ENCODE measurements around the gene APOL2. TPM values are rescaled to one million over a fixed set of nuclear protein-coding genes. Genes with fewer than 3 reads are reported as not detected.
"Not testable (repeated sequence)": the region's sequence is repeated elsewhere in the genome, so short reads cannot be mapped to it uniquely, and the experiment has no call there.

Gene APOL2
- total RNA-seq, 2 donors from 2014 or later = 64.5 to 69.5 TPM

DNA sequence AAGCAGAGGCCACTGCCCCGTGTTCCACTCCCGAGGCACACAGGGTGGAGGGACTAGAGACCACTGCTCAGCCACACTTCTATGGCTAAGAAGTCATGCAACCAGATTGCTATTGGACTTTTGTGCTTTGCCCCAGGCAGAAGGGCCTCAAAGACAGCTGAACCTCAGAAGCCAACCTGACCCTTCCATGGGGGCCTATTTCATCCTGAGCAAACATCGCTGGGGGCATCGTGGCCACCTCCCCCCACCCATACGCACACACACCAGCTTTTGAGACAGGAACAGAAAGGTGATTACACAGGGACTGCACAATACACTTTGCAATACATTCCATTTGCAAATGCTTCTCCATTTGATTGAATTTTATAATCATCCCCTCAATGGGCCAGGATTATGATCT is 33.8 kb downstream of the APOL2 start:
- not testable (repeated sequence) for H3K4me3 Mint-ChIP-seq; DNase-seq; H3K36me3 Mint-ChIP-seq (ENCODE audit: insufficient read depth in 2 of 2); H3K4me1 Mint-ChIP-seq (ENCODE audit: low read depth); H3K9me3 Mint-ChIP-seq; H3K27ac Mint-ChIP-seq; ATAC-seq (replicated peaks in 1 of 2)
- peaks cover 16% of the 10 kb centered on the region for H3K27me3 Mint-ChIP-seq (ENCODE audit: low read depth)

GRCh38 chr22:36204632-36205015 is 34.7 kb downstream of the APOL2 start:
- Mint-ChIP-seq H3K9me3 (peaks cover 0 to 4% of the 10 kb centered on the region in 2 donors), H3K4me1 (ENCODE audit: low read depth) (peaks cover 5% of the 10 kb centered on the region), H3K27me3 (ENCODE audit: low read depth) (peaks cover 12% of the 10 kb centered on the region), H3K4me3 (no peak overlapping the region), H3K36me3 (ENCODE audit: insufficient read depth in 2 of 2) (peaks cover 3 to 4% of the 10 kb centered on the region in 2 donors), H3K27ac (no peak overlapping the region)
- DNase-seq = no peak
- ATAC-seq (replicated peaks in 1 of 2) = no peak

DNA sequence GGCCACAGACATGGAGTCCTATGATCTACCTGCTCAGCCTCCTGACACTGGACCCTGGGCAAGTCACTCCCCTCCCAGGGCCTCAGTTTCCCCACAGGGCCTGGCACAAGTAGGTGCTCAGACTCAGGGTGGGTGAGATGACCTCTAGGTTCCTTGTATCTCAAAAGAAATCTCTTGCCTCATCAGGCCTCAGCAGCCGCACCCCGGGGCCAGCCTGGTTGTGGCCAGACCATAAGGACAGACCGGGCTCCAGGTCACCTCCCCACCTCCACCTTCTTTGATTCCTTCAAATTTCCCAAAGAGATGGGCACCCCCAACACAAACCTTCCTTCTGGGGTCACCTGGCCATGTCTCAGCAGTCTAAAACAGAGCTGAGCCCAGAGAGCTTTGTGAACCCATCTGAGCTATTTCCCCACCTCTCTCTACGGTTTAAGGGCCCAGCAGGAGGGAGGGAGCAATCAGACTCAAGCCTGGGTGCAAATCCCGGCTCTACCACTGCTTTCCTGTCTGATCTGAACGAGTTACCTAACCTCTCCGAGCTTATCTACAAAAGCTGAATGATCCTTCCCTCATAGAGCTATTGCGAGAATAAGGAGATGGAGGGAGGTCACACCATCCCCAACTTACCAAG is 35.2 kb downstream of the APOL2 start:
- H3K9me3 Mint-ChIP-seq = peaks cover 0 to under 1% of the 10 kb centered on the region in 2 donors
- no peak for DNase-seq
- H3K27ac Mint-ChIP-seq = no peak overlapping the region
- ATAC-seq (replicated peaks in 1 of 2) = no peak
- no peak overlapping the region for H3K4me3 Mint-ChIP-seq
- H3K27me3 Mint-ChIP-seq (ENCODE audit: low read depth) = peaks cover 9% of the 10 kb centered on the region
- H3K36me3 Mint-ChIP-seq (ENCODE audit: insufficient read depth in 2 of 2) = peaks cover 1 to 2% of the 10 kb centered on the region in 2 donors
- H3K4me1 Mint-ChIP-seq (ENCODE audit: low read depth) = peaks cover 5% of the 10 kb centered on the region

DNA sequence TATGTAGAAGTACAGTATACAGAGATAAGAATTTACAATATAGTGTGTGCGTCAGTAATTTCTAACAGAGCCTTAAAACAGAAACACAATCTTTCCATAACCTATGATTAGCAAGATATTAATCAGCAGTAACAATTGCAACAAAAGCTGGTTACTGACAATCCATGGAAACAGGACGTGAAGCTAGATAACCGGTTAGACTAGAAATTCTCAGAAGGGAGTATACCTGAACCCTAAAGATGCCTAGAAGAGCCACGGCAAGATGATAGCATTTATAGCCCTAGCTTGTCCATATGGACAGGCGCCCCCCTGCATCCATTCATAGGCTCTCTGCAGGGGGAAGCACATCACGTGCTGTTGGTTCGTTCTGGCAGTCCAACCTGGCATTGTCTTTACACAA is 35.9 kb downstream of the APOL2 start:
- not testable (repeated sequence) for H3K4me3 Mint-ChIP-seq; H3K4me1 Mint-ChIP-seq (ENCODE audit: low read depth); H3K9me3 Mint-ChIP-seq; H3K27me3 Mint-ChIP-seq (ENCODE audit: low read depth); DNase-seq; H3K36me3 Mint-ChIP-seq (ENCODE audit: insufficient read depth in 2 of 2); ATAC-seq (replicated peaks in 1 of 2); H3K27ac Mint-ChIP-seq

DNA sequence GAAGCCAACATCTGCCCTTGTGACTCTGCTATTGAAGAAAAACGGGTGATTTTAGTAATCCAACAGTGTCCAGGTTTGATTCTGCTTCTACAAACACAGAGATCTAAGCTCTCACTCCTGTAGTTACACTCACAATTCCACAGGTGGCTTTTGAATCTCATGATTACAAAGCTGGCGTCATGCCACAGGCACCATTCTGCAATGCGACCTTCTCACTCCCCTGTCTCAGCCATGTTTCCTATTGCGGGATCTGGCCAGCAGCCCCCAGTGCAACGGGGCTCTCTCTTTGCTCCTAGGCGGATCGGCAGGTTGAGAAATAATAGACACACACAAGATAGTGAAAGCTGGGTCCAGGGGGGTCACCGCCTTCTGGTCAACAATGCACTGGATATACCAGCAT is 36.4 kb downstream of the APOL2 start:
- not testable (repeated sequence) for DNase-seq; ATAC-seq (replicated peaks in 1 of 2); H3K27ac Mint-ChIP-seq; H3K36me3 Mint-ChIP-seq (ENCODE audit: insufficient read depth in 2 of 2); H3K27me3 Mint-ChIP-seq (ENCODE audit: low read depth); H3K4me3 Mint-ChIP-seq; H3K9me3 Mint-ChIP-seq
- peaks cover 12% of the 10 kb centered on the region for H3K4me1 Mint-ChIP-seq (ENCODE audit: low read depth)

DNA sequence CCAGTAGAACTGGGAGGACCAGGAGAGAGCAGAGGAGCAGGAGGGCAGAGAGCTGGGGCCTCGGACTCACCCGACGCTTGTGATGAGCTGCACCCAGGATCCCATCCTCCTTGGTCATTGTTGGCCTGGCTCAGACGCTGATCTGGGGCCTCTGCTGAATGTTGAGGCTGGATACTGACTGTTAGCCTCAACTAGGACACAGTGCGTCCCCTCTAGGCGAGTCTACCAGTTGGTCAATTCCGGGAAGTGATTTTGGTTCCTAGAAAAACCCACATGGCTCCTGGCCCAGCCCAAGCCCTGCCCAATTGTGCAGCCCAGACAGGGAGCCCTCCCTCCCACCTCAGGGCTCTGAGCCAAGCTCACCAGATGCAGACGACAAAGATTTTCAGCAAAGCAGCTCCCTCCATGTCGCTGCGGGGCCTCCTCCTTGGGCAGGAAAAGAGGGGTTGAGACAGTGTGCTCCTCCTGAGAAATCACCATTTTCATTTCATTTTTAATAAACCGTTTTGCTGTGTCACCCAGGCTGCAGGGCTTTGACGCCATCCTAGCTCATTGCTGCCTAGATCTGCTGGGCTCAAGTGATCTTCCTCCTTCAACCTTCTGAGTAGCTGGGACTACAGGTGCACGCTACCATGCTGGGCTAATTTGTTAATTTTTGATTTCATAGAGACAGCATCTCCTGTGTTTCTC is 37.6 kb downstream of the APOL2 start, which contains the start of gene APOL4:
APOL4 (minus strand) TSS at position 180 of the 690 bp plus-strand sequence; CDS start at position 105, 75 bp downstream.
- Mint-ChIP-seq H3K27me3 (ENCODE audit: low read depth) (no peaks in the 10 kb centered on the region), H3K36me3 (ENCODE audit: insufficient read depth in 2 of 2) (no peaks in the 10 kb centered on the region), H3K4me3 (peak within 1 kb of the TSS in 1 of 2 donors; percentile 80), H3K9me3 (no peaks in the 10 kb centered on the region), H3K4me1 (ENCODE audit: low read depth) (peaks cover 24% of the 10 kb centered on the region), H3K27ac (no peak within 1 kb of the TSS)
- DNase-seq = no peak
- ATAC-seq (replicated peaks in 1 of 2) = no peak

DNA sequence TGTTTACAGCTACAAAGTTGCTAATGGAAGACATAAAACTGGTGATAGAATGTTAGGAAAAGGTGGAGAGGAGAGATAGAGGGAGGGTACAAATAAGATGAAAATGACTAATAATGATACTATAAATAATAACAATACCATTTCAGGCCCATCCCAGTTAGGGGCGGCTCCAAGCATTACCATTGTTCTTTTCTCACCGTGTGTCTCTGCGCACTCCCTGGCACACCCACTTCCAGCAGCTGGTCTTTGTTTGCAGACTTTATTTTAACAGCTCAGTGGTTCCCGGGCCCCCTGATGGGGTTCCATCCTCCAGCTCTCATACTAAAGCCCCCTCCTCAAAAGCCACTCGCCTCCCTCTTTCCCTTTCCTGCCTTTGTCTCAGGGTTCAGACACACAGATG is 38.3 kb downstream of the APOL2 start:
- Mint-ChIP-seq H3K4me3 (peak overlapping the region in 1 of 2 donors; percentile 80), H3K4me1 (ENCODE audit: low read depth) (peaks cover 30% of the 10 kb centered on the region)
- not testable (repeated sequence) for ATAC-seq (replicated peaks in 1 of 2); DNase-seq; H3K27ac Mint-ChIP-seq; H3K27me3 Mint-ChIP-seq (ENCODE audit: low read depth); H3K36me3 Mint-ChIP-seq (ENCODE audit: insufficient read depth in 2 of 2); H3K9me3 Mint-ChIP-seq

GRCh38 chr22:36199001-36199551 is 40.3 kb downstream of the APOL2 start:
- Mint-ChIP-seq H3K9me3 (no peaks in the 10 kb centered on the region), H3K4me3 (no peak overlapping the region), H3K27me3 (ENCODE audit: low read depth) (no peaks in the 10 kb centered on the region), H3K36me3 (ENCODE audit: insufficient read depth in 2 of 2) (no peaks in the 10 kb centered on the region), H3K27ac (no peak overlapping the region), H3K4me1 (ENCODE audit: low read depth) (peaks cover 43% of the 10 kb centered on the region)
- DNase-seq (no peak), ATAC-seq (replicated peaks in 1 of 2) (no peak)

DNA sequence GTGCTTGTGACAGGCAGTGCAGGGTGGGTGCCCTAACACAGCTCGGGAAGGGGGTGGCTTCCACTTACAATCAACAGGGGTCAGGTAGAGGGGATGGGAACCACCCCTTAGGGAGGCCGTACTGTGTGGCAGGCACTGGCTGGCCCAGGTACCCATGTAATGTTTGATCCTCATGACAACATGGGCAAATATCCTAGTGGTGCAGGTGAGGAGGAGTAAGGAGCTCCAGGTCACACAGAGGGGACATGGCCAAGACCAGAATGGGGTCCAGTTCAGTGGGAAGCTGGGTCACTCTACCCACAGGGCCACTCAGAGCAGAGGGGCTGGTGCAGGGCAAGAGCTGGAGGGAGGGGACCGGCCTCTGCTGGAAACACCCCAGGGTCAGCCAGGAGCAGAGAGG is 40.8 kb downstream of the APOL2 start:
- peaks cover 43% of the 10 kb centered on the region for H3K4me1 Mint-ChIP-seq (ENCODE audit: low read depth)
- H3K27ac Mint-ChIP-seq = peak overlapping the region; percentile 55
- peak overlapping the region in 1 of 2 donors; percentile 57 for H3K4me3 Mint-ChIP-seq
- ATAC-seq (replicated peaks in 1 of 2) (no peak), DNase-seq (no peak)
- no peaks in the 10 kb centered on the region for H3K9me3 Mint-ChIP-seq
- H3K36me3 Mint-ChIP-seq (ENCODE audit: insufficient read depth in 2 of 2) = no peaks in the 10 kb centered on the region
- no peaks in the 10 kb centered on the region for H3K27me3 Mint-ChIP-seq (ENCODE audit: low read depth)

DNA sequence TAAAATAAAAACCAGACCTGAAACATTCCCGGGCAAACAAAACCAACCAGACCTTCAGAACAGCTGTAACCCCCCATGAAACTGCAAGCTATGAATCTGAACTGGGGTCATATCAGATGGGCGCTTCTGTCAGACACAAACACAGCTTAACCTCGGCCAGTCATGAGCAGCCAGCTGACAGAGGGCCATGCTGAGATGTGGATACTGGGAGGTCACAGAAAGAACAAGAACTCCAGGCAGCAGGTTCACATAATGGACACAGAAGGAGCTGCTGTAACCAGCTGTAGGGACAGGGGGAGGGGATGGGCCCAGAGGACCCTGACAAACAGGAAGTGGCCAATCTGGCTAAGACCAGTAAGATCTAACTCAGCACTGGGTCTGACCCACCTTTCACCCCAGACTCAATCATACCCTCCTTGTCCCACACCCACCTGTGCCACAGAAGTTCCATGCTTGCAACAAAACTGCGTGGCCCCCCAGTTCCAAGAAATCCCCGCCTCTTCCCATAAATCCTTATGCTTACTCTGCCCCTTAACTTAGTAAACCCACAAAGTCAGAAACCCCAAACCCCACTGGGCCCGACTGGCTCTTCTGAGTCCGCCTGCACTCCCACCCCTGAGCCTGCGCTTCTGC is 41.7 kb downstream of the APOL2 start:
- ATAC-seq (replicated peaks in 1 of 2) = peak; percentile 81 to 86
- no peaks in the 10 kb centered on the region for H3K9me3 Mint-ChIP-seq

DNA sequence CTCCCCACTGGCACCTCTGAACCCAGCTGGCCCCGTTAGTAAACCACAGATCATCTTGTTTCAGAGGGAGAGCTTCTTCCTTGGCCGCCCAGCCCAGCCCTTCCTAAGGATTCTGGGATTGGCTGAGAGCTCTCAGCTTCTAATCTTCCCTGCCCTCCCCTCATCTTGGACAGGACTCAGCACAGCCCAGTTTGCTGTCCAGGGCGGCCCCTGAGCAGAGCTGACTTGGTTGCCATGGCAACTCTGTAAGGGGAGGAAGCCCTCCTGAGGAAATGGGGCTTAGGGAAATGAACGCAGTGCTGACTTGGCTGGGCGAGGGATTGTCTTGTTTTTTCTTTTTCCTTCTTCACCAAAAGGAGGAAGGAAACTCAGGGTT is 42.3 kb downstream of the APOL2 start:
- Mint-ChIP-seq H3K36me3 (ENCODE audit: insufficient read depth in 2 of 2) (no peaks in the 10 kb centered on the region), H3K9me3 (no peaks in the 10 kb centered on the region), H3K4me3 (peak overlapping the region in 1 of 2 donors; percentile 57), H3K27me3 (ENCODE audit: low read depth) (no peaks in the 10 kb centered on the region), H3K27ac (peak overlapping the region; percentile 29), H3K4me1 (ENCODE audit: low read depth) (peaks cover 41% of the 10 kb centered on the region)
- DNase-seq = no peak
- peak in 1 of 2 donors; percentile 33 for ATAC-seq (replicated peaks in 1 of 2)

More for the DNA sequence above, 41.7 kb downstream of the APOL2 start:
- H3K36me3 Mint-ChIP-seq (ENCODE audit: insufficient read depth in 2 of 2) = no peaks in the 10 kb centered on the region
- H3K4me3 Mint-ChIP-seq = peak overlapping the region in 1 of 2 donors; percentile 57
- DNase-seq = peak; percentile 40 to 53
- H3K27ac Mint-ChIP-seq = peak overlapping the region; percentile 55
- no peaks in the 10 kb centered on the region for H3K27me3 Mint-ChIP-seq (ENCODE audit: low read depth)
- H3K4me1 Mint-ChIP-seq (ENCODE audit: low read depth) = peaks cover 43% of the 10 kb centered on the region

GRCh38 chr22:36196254-36197064 is 42.9 kb downstream of the APOL2 start:
- Mint-ChIP-seq H3K27ac (peak overlapping the region; percentile 17), H3K27me3 (ENCODE audit: low read depth) (no peaks in the 10 kb centered on the region)

More at GRCh38 chr22:36196254-36197064, 42.9 kb downstream of the APOL2 start:
- no peak for ATAC-seq (replicated peaks in 1 of 2)
- Mint-ChIP-seq H3K4me3 (peak overlapping the region in 1 of 2 donors; percentile 62), H3K9me3 (no peaks in the 10 kb centered on the region), H3K36me3 (ENCODE audit: insufficient read depth in 2 of 2) (no peaks in the 10 kb centered on the region), H3K4me1 (ENCODE audit: low read depth) (peaks cover 38% of the 10 kb centered on the region)
- DNase-seq = no peak

Data from activated T-cell treated with anti-CD3 and anti-CD28 coated beads, Interleukin-2, amount 50 U/mL, for 72 hours (primary cell).